Activated CD8-positive, alpha-beta memory T cell treated with anti-CD3 and anti-CD28 coated beads, Interleukin-2, amount 50 U/mL, for 1 hour (primary cell): ENCODE measurements around the gene SMKR1.
"Not testable (repeated sequence)": the region's sequence is repeated elsewhere in the genome, so short reads cannot be mapped to it uniquely, and the experiment has no call there.

ENCODE experiments used
- DNase-seq: peaks from one replicate; pipeline ENCODE4 v3.0.0-alpha.2; 2020; ENCODE audit errors: extremely low read depth

Gene SMKR1

GRCh38 chr7:129525225-129525862 lies 23.0 kb downstream of the SMKR1 start:
- DNase-seq: no peak

- DNase-seq: no peak
Measured at GRCh38 chr7:129529643-129530042, 27.3 kb downstream of the SMKR1 start.

GRCh38 chr7:129530795-129531391 lies 28.6 kb downstream of the SMKR1 start:
- no peak for DNase-seq

- DNase-seq: no peak
Measured at GRCh38 chr7:129531721-129532120, 29.4 kb downstream of the SMKR1 start.

GRCh38 chr7:129532375-129532774 lies 30.0 kb downstream of the SMKR1 start:
- DNase-seq: no peak

- DNase-seq: not testable (repeated sequence)
Measured at GRCh38 chr7:129534558-129535274, 32.4 kb downstream of the SMKR1 start.

- DNase-seq: peak; percentile 3
Measured at GRCh38 chr7:129535896-129536295, 33.6 kb downstream of the SMKR1 start.

GRCh38 chr7:129536323-129536722 lies 34.0 kb downstream of the SMKR1 start:
- DNase-seq: no peak

GRCh38 chr7:129538790-129539189 lies 36.5 kb downstream of the SMKR1 start:
- DNase-seq: no peak

- no peak for DNase-seq
Measured at GRCh38 chr7:129540340-129540739, 38.0 kb downstream of the SMKR1 start.

- no peak for DNase-seq
Measured at GRCh38 chr7:129544700-129545099, 42.4 kb downstream of the SMKR1 start.

GRCh38 chr7:129550693-129551360 lies 48.5 kb downstream of the SMKR1 start:
- DNase-seq: no peak

- peak; percentile 5 for DNase-seq
Measured at GRCh38 chr7:129553899-129554461, 51.6 kb downstream of the SMKR1 start.

GRCh38 chr7:129556607-129557133 lies 54.3 kb downstream of the SMKR1 start:
- DNase-seq: no peak

- DNase-seq: no peak
Measured at GRCh38 chr7:129557686-129558481, 55.6 kb downstream of the SMKR1 start.

- no peak for DNase-seq
Measured at GRCh38 chr7:129559564-129559963, 57.2 kb downstream of the SMKR1 start.

- no peak for DNase-seq
Measured at GRCh38 chr7:129560831-129561230, 58.5 kb downstream of the SMKR1 start.

GRCh38 chr7:129561677-129562359 lies 59.5 kb downstream of the SMKR1 start:
- no peak for DNase-seq
